ENCODE data around the gene TENM4. TPM values are rescaled to one million over a fixed set of nuclear protein-coding genes. Genes with fewer than 3 reads are reported as not detected.

The TENM4 gene
- total and polyA plus RNA-seq, 2 of the 8 experiments (the other 6 are each of a cell fraction or from before 2014, with no cell fraction given): 3.5 to 7.2 TPM

- Histone ChIP-seq H2AK5ac (ENCODE audit: low read depth, low read length) (no peak overlapping the region), H3K56ac (replicated peaks; ENCODE audit: insufficient read length, low read depth, low read length) (no peak overlapping the region), H3K4ac (replicated peaks; ENCODE audit: insufficient read length, low read depth, low read length) (no peak overlapping the region), H3K27me3 (replicated peaks in 1 of 4; ENCODE audit: control insufficient read depth in 3 of 4, extremely low read depth in 1 of 4, insufficient read depth in 3 of 4, low read length in 3 of 4) (no peaks in the 10 kb centered on the region), H3K9ac (replicated peaks in 1 of 4; ENCODE audit: extremely low read depth in 1 of 4, low read depth in 3 of 4, low read length in 3 of 4) (no peak overlapping the region), H3K4me2 (ENCODE audit: insufficient read depth in 1 of 2, low read depth in 2 of 2, low read length in 2 of 2) (no peak overlapping the region; a peak in 1 of 4 replicates), H4K20me1 (replicated peaks in 1 of 2; ENCODE audit: control insufficient read depth in 1 of 2, insufficient read depth in 2 of 2, low read length in 2 of 2) (no peaks in the 10 kb centered on the region), H3K23me2 (ENCODE audit: low read depth, low read length) (no peaks in the 10 kb centered on the region), H2BK120ac (replicated peaks; ENCODE audit: low read depth, low read length) (no peak overlapping the region), H4K5ac (ENCODE audit: insufficient read length, low read depth, low read length) (no peak overlapping the region), H3K27ac (ENCODE audit: low read depth, low read length) (no peak overlapping the region), H3K18ac (ENCODE audit: extremely low read depth, low read length) (no peak overlapping the region), H3K79me2 (ENCODE audit: control insufficient read depth in 1 of 2, insufficient read depth in 2 of 2, low read length in 2 of 2) (no peaks in the 10 kb centered on the region), H3K36me3 (ENCODE audit: control insufficient read depth in 2 of 4, insufficient read depth in 4 of 4, low read length in 3 of 4) (no peaks in the 10 kb centered on the region), H3K9me3 (ENCODE audit: insufficient read depth in 2 of 2, low read depth in 1 of 2, low read length in 1 of 2) (peaks cover 0 to 7% of the 10 kb centered on the region in 2 experiments; a peak in 1 of 4 replicates), H3K23ac (ENCODE audit: insufficient read length) (no peak overlapping the region), H3K79me1 (ENCODE audit: low read depth, low read length) (no peaks in the 10 kb centered on the region), H3K4me1 (replicated peaks in 1 of 4; ENCODE audit: control insufficient read depth in 3 of 4, insufficient read depth in 4 of 4, low read length in 3 of 4) (peaks cover 2 to 11% (median 4%) of the 10 kb centered on the region in 4 experiments; a peak in 6 of 7 replicates), H3K4me3 (ENCODE audit: extremely low read depth in 1 of 4, insufficient read depth in 2 of 4, low read depth in 3 of 4, low read length in 4 of 4) (no peak overlapping the region), H2BK20ac (ENCODE audit: low read length) (no peak overlapping the region), H4K8ac (ENCODE audit: extremely low read depth, insufficient read depth, low read length) (no peak overlapping the region), H4K91ac (replicated peaks; ENCODE audit: insufficient read length, low read length) (no peak overlapping the region), H2BK5ac (ENCODE audit: low read depth, low read length) (no peak overlapping the region; the same call in 1 of the 2 replicates), H3K14ac (ENCODE audit: insufficient read length) (no peak overlapping the region), H2AFZ (ENCODE audit: low read length) (no peak overlapping the region), H2BK15ac (ENCODE audit: low read length) (no peak overlapping the region), H2BK12ac (ENCODE audit: low read depth, low read length) (no peak overlapping the region)
- CTCF ChIA-PET (ENCODE audit: partially characterized antibody): interaction anchor here (0.9 to 2.9 kb wide), 11 partner anchors 9 to 429 kb away, joined by 3 to 25 read pairs (median 9); no protein-coding TSS in a partner anchor
- no peak for DNase-seq (ENCODE audit: low read depth in 1 of 2, low spot score in 2 of 2)
- FAIRE-seq: no peak
- POLR2A ChIA-PET (ENCODE audit: partially characterized antibody): no interaction called here
- 96% methylated on average over 4 of the region's 4 CpGs; no CpG with 5 or more reads in 1 of the 2 experiments for WGBS, 2 experiments (ENCODE audit: extremely low coverage in 1 of 2, insufficient coverage in 1 of 2, insufficient read length in 1 of 2, insufficient replicate concordance in 2 of 2, low coverage in 1 of 2, low lambda C conversion rate in 2 of 2, missing lambda C conversion rate in 1 of 2)
- TF ChIP-seq CEBPB (IDR thresholded peaks at IDR 0.05; ENCODE audit: low read depth, low read length) (no peak), HDAC6 (IDR thresholded peaks at IDR 0.05; ENCODE audit: low read depth, low read length) (no peak), POLR2A (IDR thresholded peaks at IDR 0.05; ENCODE audit: control extremely low read depth in 1 of 2, low read depth in 2 of 2, low read length in 2 of 2) (no peak), TEAD4 (IDR thresholded peaks at IDR 0.05; ENCODE audit: low read depth, low read length) (no peak), KDM4A (IDR thresholded peaks at IDR 0.05; ENCODE audit: low read depth, low read length, severe bottlenecking) (no peak), FOSL1 (IDR thresholded peaks at IDR 0.05; ENCODE audit: insufficient read depth, low read depth, low read length) (no peak), NANOG (IDR thresholded peaks at IDR 0.05; ENCODE audit: insufficient read depth, low read depth, low read length, poor library complexity, severe bottlenecking) (no peak), GABPA (IDR thresholded peaks at IDR 0.05; ENCODE audit: borderline replicate concordance, insufficient read depth, low read length) (no peak), RXRA (IDR thresholded peaks at IDR 0.05; ENCODE audit: insufficient read depth, low read depth, low read length) (no peak), RFX5 (IDR thresholded peaks at IDR 0.05; ENCODE audit: borderline replicate concordance, low read depth, low read length) (no peak), RBBP5 (IDR thresholded peaks at IDR 0.05; ENCODE audit: borderline replicate concordance, low read depth, low read length) (no peak), CTCF (IDR thresholded peaks at IDR 0.05; ENCODE audit: control extremely low read depth in 1 of 3, insufficient read depth in 1 of 3, low read depth in 1 of 3, low read length in 3 of 3) (no peak)
These were observed 366.3 kb downstream of the TENM4 start for GRCh38 chr11:79074547-79074946.
